HuH-7 (cell line): ENCODE data around the gene TMEM170A.
A peak's percentile ranks its signal among the peaks of the same experiment; 100 is the strongest.
"Not testable (repeated sequence)": the region's sequence is repeated elsewhere in the genome, so short reads cannot be mapped to it uniquely, and the experiment has no call there.

ENCODE experiments used
- DNase-seq: peaks from one replicate; pipeline ENCODE4 v3.0.0; 2011; ENCODE audit warnings: low spot score

Gene TMEM170A, protein sequence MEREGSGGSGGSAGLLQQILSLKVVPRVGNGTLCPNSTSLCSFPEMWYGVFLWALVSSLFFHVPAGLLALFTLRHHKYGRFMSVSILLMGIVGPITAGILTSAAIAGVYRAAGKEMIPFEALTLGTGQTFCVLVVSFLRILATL

DNA sequence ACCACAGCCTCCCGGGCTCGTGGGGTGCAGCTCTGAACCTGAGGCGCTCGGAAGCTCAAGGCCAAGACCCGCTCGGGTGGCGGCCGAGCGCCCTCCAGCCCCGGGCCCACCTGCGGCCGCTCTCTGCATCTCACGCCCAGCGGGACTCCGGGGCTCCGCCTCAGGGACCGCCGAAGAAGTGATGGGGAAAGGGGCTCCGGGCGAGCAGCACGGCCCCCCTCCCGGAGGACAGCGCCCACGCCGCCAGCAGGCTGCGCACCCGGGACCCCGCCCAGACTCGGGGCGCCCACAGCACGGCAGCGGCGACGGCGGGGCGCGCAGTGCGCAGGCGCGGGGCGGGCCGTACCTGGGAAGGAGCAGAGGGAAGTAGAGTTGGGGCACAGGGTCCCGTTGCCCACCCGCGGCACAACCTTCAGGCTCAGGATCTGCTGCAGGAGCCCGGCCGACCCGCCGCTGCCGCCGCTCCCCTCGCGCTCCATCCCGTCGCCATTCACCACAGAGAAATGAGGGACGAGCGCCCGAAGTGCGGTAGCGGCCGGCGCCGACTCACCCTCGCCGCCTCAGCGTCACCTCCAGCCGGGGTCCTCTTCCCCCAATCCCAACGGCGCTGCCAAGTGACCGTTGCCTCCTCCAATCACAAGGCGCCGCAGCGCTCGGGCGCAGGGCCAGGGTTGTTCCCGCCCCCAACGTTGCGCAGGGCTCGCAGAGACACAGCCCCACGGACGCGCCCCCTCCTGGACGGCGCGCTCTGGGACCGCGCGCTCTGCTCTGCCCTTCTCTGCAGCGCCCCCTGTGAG lies at the start of gene TMEM170A:
TSS of gene TMEM170A (minus strand) at position 568 of the 797 bp plus-strand sequence. CDS start at position 479, 89 bp downstream.
- peak; percentile 99 for DNase-seq

DNA sequence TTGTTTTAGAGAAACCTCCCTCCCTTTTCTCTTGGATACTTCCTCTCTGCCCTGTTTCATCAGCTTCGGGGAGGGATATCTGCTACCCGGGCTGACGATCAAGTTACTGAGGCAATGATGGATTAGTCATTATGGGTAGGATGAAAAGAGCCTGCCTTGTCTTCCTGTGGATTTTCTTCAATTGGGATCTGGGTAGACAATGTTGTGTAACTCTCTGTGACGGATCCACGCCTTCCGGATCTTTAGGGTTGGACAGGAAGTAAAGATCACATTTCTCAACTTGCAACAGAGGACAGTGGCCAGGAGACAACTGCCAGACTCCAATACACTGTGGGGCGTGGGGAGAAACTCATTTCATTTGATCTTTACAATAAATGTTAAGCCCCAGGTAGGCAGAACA lies 42.1 kb upstream of the TMEM170A start:
- DNase-seq, result no peak

DNA sequence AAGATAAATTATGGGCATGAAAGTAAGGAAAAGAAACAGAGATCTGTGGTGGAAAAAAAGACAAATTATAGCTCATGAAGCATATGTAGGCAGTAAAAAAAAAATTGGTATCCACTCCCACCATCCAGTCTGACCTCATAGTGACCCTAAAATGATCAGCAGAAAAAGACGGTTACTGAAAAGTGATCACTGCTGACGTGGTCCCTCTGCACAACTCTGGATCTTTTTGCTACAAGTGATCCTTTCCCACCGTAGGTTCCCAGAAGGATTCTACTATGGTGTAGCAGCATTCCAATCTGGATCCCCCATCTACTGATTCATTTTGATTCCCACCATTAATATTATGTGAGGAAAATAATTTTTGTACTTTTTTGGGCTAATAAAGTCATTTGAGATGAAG lies 41.6 kb upstream of the TMEM170A start:
- no peak for DNase-seq

DNA sequence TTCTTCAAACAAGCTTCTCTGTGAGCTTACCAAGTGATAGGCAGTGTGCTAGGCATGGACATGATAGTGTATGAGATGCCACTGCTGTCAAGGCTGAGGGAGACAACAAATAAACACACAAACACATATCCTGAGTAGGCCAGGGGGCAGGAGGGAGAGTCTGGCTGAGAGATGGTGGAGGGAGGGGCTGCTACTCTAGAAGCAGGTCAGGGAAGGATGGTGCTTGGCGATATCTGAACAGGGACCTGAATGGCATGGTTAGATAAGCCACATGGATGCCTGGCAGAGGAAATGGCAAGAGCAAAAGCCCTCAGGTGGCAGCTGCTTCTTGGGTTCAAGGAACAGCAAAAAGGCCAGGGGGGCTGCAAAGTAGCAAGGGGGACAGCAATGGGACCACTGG lies 39.3 kb upstream of the TMEM170A start:
- DNase-seq, result no peak

DNA sequence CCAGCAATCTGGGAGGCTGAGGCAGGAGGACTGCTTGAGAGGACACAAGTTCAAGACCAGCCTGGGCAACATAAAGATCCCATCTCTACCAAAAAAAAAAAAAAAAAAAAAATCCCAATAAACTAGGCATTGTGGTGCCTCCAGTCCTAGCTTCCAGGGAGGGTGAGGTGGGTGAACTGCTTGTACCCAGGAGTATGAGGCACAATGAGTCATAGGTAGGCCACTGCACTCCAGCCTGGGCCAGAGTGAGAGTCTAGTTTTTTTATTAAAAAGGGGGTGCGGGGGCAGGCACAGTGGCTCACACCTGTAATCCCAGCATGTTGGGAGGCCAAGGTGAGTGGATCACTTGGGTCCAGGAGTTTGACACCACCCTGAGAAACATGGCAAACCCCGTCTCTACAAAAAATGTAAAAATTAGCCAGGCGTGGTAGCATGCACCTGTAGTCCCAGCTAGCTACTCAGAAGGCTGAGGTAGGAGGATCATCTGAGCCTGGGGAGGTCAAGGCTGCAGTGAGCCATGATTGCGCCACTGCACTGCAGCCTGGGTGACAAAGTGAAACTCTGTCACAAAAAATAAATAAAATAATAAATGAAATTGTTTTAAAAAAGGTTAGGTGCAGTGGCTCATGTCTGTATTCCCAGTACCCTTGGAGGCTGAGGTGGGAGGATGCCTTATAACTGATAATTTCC lies 38.6 kb upstream of the TMEM170A start:
- DNase-seq, result no peak

DNA sequence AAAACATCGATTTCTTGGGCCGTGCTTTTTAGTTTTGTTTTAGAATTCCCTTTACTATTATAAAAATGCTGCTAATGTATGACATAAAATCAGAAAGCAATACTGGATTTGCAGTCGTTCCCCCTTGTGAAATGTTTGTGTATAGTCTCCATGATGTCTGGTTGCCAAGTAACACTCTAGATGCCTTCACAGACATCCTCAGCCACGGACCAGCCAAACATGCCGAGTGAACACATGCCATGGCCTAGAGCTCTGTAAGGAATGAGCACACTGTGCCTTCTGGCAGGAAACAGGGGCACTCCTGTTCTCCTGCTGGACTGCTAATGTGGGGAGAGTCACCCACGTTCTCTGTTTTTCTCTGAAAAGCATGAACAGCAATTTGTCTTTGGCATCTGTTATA lies 37.3 kb upstream of the TMEM170A start:
- not testable (repeated sequence) for DNase-seq

DNA sequence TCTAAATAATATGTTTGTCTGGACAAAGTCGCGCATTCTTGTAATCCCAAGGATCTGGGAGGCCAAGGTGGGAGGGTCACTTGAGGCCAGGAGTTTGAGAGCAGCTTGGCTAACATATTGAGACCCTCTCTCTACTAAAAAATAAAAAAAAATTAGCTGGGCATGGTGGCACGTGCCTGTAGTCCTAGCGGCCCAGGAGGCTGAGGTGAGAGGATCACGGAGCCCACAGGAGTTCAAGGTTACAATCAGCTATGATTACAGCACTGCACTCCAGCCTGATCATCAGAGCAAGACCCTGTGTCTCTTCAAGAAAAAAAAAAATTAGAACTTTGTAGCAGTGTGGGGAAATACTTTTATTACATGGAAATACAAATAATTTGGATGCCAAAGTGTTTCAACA lies 36.9 kb upstream of the TMEM170A start:
- DNase-seq, result no peak

DNA sequence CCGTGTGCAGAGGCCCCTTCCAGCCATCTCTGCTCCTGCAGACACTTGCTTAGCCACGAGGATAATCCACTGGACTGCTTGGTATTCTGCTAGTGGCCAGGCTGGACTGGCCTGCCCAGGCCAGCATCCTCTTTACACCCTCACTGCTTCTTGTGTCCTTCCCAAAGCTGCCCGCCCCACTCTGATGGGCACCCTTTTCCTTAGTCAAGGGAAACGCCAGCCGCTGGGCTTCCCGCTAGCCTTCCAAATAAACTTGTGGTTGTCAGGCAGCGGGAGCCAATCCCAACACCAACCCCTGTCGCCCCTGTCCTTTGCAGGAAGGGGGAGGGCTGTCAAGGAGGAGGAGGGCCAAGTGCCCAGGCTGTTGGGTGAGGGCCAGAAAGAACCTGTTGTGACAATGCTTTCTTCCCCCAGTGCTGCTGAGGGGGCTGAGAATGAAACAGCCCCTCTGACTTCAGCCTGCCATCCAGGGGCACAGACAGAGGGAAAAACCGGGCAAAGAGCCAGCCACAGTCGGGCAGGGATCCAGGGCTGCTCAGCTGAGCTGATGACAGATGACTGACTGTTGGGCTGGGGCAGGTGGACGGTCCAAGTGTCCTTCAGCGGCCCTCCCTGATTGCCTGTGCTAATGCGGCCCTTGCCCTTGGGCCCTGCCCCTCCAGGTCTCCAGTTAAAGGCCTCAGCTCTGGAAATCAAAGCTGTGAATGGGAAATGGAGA lies 34.3 kb upstream of the TMEM170A start:
- DNase-seq, result not testable (repeated sequence)

DNA sequence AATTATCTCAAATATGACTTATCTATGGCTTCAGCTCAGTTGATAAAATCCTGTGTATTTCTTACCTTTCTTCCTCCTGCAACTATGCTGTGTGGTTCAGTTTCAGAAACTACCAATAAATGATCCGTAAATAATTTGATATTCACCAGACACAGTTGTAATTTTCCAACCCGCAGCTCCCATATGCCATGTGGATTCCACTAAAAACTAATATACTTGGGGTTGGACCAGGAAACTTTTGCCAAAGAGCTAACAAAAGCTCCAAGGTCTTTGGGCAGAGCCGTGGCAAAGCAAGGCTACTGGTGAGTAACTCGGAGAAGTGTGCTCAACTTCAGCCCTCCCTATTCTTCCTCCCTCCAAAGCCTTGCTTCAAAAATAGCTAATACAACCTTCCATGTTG lies 33.1 kb upstream of the TMEM170A start:
- DNase-seq, result no peak

DNA sequence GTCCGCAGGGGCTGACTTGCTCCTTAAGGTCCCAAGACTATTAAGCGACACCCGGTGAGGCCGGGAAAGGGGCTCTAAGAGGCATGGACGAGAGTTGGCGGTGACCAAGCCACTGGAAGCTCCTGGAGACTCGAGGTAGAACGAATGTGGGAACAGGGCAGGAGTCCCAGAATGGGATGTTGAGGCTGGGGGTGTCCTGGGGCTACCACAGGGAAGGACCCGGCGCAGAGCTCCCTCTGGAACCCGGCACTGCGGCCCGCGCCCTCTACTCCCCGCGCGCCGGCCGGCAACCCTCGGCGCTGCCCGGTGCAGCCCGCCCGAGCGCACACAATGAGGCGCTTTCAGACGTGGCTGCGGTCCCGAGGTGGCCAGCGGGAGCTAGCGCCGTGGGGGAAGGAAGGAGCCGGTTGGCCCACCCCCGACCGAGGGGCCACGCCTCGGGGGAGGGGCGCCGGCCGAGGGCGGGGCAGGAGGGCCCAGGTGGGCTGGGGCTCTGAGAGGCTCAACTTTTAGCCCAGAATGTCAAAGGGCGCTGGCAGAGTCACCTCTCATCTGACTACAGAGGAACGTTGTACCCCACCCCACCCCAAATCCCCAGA lies 30.7 kb upstream of the TMEM170A start, which contains the start of gene CHST6:
TSS of gene CHST6 (minus strand) at position 366 of the 599 bp plus-strand sequence. CDS start 15,613 bp downstream, outside the sequence.
- peak; percentile 86 for DNase-seq

DNA sequence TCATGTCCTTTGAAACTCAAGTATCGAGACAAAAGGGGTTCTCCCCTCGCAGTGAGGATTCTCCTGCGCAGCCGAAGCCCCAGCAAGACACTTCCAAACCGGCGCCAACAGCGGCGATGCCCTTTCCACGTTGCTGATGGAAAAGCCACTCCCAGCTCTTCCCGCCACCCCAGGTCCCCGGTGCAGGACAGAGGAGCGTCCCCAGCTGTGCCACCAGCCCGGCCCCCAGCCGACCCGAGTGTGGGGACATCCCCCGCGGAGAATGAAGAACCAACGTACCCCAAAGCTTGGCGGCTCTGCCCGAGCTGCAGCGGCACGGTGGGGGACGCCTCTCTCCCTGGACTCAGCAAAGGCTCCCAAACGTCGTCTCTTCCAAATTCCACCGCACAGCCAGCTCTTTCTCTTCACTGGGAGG lies 30.2 kb upstream of the TMEM170A start:
- no peak for DNase-seq

DNA sequence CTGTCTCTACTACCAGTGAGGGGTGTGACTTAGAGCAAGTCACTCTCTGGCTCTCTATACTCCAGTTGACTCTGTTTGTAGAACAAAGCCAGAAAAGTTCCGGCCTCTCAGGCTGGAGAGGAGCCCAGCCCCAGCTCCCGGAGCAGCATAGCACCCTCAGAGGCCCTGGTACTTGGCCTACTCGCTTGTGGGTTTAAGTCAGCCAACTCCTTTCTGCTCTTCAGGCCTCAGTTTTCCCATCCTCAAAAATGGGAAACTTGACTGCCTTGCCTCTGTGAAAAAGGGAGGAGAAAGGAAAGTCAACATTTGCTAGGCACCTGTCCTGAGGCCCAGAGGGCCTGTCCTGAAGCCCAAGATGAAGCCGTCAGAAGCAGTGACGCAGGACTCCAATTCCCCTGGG lies 29.7 kb upstream of the TMEM170A start:
- no peak for DNase-seq

DNA sequence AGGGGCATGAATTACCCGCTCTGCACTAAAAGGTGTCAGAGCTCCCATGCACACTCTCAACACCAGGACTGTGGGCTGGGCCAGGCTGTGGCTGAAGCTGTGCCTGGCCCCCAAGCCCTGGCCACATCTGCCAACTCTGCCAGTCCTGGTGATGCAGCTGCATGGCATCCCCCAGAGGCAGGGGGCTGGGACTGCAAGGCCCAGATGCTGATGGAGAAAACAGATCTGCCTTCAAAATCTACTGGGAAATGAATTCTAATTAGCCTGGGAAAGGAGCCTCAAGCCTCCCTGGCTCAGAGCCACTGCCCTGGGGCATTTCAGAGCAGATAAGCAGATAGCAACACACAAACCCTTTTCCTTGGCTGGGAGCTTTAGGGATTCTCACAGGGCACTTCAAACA lies 27.4 kb upstream of the TMEM170A start:
- no peak for DNase-seq

DNA sequence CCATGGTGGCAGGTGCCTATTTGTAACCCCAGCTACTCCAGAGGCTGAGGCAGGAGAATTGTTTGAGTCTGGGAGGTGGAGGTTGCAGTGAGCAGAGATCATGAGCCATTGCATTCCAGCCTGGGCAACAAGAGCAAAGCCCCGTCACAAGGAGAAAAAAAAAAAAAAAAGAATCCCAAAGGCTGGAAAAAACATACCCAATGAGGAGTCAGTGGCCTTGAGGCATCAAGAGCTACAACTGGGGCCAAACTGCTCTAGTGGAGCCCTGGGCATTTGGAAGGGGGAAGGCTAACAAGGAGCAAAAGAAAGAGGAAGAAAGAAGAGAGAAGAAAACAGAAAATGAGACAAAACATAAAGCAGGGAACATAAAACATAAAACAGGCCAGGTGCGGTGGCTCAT lies 23.8 kb upstream of the TMEM170A start:
- no peak for DNase-seq

DNA sequence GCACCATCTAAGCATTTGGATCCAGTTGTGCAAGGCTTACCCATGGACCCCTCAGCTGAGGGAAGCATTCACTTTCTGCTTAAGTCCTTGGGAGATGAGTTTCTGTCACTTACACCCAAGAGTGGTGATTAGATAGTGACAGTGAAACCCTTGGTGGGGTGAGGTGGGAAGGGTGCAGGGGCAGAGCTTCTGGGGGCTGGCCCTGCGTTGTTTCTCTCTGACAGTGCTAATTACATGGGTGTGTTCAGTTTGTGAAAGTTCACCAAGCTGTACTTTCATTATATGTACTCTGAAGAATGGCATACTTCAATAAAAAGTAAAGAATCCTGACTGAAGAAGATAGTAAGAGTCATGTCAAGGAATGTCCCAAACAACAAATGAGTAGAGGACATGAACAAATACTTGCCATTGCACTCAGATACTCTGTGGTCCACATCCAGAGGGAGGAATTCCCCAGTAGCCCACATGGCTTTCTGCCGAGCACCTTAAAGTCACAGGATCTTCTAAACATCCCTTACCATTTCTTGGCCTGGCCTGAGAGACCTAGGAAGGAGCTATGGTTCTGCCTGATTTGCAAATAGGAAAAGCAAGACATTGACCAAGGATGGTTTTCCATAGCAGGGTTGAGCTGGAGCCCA lies 22.3 kb upstream of the TMEM170A start:
- DNase-seq, result no peak

DNA sequence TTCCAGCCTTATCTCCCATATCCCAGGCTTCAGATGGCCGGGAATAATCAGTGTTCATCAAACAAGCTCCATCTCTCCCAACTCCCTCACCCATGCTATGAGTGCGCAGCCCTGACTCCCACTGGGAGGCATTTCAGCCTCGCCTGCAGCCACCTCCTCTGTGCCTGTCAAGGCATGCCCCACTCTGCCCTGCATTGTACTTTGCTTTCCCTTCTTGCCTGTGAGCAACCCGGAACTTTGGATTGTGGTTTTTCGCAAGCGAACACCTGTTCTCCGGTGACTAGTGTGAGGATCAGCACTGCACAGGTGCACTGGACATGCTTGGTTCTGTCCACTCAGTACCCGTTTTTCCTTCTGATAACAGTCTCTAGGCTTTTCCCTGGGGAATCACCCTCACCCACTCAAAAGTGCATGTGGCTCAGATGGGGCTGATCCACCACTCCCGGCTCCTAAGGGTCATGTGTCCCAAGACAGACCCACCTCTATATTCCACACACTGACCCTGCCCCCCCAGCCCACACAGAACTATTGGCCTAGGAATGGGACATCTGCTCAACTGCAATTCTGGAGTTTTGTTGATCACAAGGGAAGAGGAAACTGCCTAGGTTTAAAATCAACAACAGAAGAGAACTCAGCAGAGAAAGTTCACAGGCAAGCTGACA lies 21.7 kb upstream of the TMEM170A start:
- DNase-seq, result no peak

DNA sequence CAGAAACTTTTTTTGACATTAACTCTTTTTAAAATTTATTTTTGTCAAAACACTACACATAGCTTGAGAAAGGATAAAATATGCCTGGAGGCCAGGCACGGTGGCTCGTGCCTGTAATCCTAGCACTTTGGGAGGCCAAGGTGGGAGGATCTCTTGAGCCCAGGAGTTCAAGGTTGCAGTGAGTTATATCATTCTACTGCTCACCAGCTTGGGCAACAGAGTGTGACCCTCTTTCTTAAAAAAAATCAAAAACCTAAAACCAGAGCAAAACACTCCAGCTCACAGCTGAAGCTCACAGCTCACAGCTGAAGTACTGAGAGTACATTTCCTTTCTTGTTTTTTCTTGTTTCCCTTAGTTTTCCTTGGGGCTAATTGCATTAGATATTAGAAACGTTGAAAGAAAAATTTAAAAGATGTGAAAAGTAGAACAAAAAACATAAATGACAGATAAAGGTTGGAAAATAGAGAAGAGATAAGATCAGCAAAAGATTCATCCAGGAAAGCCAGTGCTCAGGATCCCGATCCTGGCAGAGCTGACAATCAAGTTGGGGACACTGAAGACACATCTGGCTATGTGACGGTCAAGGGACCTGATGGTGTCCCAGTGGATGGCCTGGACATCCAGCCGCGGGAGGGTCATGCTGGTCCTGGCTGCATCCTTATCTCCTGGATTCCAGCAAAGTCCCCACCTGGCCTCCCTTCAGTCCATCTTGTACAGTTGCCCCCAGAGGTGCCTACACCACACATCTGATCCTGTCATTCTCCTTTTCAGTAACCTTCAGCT lies 20.9 kb upstream of the TMEM170A start:
- DNase-seq, result no peak

DNA sequence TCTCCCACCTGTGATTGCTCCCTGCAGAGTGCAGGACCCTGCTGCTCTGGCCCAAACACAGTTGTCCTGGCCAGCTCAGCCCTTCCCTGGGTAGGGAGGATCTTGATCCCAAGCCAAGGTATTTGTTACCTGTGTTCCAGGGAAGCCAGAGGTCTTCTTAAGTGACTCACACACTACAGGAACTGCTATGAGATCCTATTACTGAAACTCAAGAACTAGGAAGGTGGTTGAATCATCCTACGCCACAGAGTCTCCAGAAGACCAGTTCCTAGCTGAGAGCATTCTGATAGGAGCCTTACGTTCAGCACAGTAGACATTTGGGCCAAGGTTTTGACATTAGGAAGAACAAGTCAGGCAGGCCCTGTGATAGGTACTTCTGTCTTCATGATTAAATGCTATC lies 18.7 kb upstream of the TMEM170A start:
- no peak for DNase-seq

DNA sequence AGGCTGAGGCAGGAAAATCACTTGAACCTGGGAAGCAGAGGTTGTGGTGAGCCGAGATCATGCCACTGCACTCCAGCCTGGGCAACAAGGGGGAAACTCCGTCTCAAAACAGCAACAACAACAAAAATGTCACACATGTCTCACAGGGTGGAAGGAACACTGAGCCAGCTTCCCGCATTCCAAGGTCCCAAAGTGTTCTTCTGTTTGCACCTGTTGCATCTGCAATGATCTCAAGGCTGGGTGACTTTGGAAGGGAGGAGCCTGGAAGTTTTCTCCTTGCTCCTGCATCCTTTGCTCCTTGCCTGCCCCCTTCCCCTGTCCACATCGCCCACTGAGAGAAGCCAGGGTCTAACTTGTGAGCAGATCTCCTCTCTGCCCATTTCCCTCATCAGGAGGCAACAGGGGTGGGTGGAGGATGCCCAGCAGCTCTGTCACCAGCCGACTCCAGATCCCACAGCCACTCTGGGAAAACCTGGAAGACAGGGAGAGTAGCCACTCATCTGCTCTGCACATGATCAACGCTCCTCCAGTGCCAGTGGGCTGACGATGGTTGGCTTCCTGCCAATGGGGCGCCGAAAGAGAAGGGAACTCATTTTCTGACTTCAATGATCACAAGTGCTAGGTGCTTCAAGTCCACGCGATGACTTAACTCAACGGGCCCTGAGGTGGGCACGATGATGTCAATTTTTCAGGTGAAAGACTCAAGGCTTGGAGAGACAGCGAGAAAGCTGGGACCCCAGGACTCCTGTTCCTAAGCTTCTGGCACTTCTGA lies 18.1 kb upstream of the TMEM170A start:
- no peak for DNase-seq
